GM21423 (cell line): ENCODE results near the gene SOX8.

Experiments used
- ATAC-seq: cut with Tn5 transposase; IDR thresholded peaks from one replicate; pipeline ENCODE4 v1.9.1; 2021; ENCODE audit warnings: mild to moderate bottlenecking, moderate library complexity; ENCODE audit not compliant: unreplicated experiment

SOX8 gene

DNA sequence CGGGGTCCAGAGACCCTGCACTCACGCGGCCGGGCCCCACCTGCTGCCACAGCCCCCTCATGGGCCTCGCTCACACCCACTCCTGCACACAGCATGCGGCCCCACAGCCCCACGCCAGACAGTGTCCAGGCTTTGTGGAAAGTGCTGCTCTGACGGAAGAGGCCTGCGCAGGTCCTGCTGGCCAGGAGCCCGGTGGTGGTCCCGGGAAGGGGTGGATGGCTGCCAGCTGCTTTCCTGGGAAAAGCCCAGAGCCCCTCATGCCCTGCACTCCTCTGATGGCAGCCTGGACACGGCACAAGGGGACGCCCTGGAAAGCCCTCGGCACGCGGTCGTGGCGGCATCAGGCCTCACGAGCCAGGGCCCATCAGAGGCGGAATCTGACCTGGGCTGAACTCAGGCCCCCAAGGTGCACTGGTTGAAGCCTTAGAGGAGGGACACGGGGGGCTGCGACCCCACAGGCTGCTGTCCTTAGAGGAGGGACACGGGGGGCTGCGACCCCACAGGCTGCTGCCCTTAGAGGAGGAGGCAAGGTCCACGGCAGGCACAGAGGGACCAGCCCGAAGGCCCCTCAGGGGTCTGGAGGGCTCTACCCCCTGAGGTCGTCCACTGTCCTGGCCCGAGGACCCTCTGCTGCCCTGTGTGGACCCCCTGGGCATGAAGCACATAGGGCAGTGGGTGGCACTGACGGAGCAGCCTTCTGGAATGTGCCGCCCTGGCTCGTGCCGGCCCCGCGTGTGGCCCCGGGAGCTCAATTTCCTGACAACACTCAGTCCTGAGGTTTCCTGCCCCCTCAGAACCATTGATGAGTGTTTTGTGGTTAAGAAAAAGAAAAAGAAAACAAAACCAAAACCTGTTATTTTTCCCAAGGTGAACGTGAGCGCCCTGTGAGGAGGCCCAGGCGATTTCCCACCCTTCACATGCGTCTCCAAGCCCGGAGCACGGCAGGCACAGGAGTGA, 22.1 kb downstream of the SOX8 start:
- ATAC-seq: no peak

GRCh38 chr16:1005286-1005685, 23.7 kb downstream of the SOX8 start:
- no peak for ATAC-seq

- ATAC-seq: no peak
These were observed 25.2 kb downstream of the SOX8 start for GRCh38 chr16:1006781-1007180.

- ATAC-seq: no peak
These were observed 25.8 kb downstream of the SOX8 start for GRCh38 chr16:1007284-1007850.

- ATAC-seq: no peak
These were observed 26.5 kb downstream of the SOX8 start for GRCh38 chr16:1008085-1008484.

DNA sequence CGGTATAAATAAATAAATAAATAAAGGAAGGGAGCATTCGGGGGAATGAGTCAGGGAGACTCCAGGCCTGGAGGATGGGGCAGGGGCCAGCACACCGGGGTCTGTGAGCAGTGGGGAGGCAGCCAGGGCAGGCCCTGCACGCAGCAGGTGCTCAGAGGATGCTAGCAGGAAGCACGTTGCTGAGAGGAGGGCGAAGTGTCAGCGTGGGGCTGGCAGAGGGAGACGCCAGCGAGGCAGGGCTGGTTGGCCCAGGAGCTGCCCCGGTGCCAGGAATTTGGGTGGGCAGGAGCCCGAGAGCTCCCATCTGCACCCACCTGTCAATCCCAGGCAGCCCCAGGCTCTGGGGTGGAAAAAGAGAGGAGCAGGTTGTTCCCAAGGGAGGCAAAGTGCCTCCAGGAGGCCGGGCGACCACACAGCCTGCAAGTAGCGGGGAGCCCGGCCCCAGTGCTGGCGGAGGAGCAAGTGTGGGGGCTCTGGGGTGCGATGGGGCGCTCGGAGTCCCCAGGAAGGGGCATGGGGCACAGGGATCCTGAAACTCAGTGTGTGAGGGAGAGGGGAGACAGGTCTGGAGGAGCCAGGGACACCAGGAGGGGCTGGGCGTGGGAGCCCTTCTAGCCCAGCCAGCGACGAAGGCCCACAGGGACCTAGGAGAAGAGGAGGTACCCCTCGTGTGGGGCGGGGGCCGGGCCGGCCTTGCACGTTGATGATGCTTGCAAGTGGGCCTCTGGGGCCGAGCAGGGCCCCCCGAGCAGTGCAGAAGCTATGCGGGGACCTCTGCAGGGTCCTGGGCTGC, 28.0 kb downstream of the SOX8 start:
- ATAC-seq: no peak

- no peak for ATAC-seq
These were observed 28.7 kb downstream of the SOX8 start for GRCh38 chr16:1010251-1010650.

DNA sequence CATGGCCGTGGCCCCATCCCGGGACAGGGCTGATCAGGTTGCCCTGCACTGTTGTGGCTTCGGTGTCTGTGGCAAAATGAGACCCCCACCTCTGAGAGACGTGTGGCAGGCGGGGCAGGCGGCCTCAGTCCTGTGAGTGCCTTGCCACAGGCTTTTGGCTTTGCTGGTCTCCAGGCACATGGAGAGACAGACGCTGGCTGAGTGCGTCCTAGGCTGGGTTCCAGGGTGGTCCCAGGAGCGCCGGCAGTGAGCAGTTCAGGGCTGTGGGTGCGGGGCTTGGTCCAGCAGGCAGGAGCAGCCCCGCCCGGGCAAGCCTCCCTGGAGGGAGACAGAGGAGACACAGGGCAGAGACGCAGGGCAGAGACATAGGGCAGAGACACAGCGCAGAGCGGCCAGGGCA, 29.2 kb downstream of the SOX8 start:
- ATAC-seq: no peak

- ATAC-seq: no peak
These were observed 29.9 kb downstream of the SOX8 start for GRCh38 chr16:1011316-1012082.

GRCh38 chr16:1012135-1012534, 30.6 kb downstream of the SOX8 start:
- ATAC-seq: no peak

GRCh38 chr16:1012722-1013592, 31.4 kb downstream of the SOX8 start:
- ATAC-seq: no peak

GRCh38 chr16:1013593-1013900, 32.0 kb downstream of the SOX8 start:
- ATAC-seq: no peak

- ATAC-seq: no peak
These were observed 32.7 kb downstream of the SOX8 start for GRCh38 chr16:1014221-1014620.

DNA sequence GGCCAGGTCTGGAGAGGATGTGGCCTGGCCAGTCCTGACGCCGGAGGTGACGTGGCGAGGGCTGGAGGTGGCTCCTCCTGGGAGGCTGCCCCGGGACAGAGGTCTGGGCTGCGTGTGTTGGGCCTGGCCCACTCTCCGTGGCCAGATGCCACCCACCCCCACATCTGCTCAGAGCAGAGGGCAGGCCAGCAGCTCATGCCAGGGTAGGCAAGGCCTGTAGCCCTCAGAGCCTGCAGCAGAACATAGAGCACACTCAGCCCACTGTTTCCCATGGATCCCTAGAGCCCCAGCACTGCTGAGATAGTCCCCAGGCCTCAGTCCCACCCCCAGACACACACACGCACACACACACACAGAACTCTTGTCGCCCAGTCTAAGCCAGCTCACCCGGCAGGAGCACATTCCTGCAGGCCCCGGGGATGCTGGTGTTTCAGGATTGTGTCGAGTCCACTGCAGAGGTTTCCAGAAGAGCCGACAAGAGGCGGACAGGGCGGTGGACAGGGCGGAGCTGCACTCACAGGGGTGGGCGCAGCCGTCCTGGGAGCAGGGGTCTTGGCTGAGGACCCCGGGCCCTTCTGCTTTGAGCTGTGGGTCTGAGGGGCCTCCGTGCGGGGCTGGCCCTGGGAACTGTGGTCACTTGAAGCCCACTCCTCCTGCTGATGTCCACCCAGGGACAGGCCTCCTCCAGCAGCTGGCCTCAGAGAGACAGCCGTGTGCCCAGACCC, 33.4 kb downstream of the SOX8 start:
- ATAC-seq: no peak

DNA sequence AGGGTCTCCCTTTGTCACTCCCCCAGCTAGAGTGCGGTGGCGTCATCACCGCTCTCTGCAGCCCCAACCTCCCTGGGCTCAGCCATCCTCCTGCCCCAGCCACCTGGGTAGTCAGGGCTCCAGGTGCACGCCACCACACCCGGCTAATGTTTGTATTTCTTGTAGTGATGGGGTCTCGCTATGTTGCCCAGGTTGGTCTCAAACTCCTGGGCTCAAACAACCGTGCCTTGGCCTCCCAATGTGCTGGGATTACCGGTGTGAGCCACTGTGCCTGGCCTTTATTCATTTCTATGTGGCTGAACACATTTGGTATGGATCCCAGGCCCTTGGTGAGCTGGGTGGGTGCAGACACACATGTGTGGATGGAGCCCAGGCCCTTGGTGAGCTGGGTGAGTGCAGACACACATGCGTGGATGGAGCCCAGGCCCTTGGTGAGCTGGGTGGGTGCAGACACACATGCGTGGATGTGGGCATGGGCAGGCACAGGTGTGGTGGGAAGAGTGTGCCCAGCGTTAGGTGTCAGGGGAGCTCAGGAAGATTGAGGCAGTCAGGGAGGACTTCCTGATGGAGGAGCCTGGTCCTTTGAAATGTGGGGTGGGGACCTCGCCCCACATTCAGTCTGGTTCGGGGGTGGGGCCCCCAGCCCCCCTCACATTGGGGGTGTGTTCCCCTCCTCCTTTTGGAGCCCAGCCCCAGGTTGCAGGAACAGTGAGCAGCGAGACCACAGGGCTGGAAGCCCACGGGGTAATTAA, 37.1 kb downstream of the SOX8 start:
- ATAC-seq: no peak

GRCh38 chr16:1019231-1020090, 37.9 kb downstream of the SOX8 start:
- ATAC-seq: no peak

GRCh38 chr16:1020091-1020399, 38.5 kb downstream of the SOX8 start:
- ATAC-seq: no peak

DNA sequence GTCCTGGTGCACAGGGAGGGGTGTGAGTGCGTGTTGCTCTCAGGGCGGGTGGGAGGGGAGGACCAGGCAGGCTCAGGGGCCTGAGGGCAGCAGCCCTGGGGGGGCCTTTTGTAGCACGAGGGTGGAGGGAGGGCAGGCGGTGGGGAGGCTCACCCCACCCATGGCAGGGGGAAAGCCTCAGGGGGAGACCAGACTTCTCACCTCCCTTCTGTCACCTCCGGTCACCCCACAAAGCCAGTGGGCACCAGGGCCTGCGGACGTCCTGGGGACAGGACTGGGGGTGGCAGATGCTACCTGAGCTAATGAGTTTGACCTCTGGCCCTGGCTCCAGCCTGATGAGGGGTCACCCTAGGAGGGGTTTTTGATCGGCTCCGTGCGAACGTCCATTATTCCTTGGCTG, 39.0 kb downstream of the SOX8 start:
- no peak for ATAC-seq
